Ovary (tissue), 9 donors: ENCODE measurements around the gene CYP27C1. TPM values are rescaled to one million over a fixed set of nuclear protein-coding genes. Genes with fewer than 3 reads are reported as not detected.

Experiments used
- DNase-seq, 5 donors: peaks; one replicate each; pipeline ENCODE4 v3.0.0-alpha.2; 2019 to 2020
- H3K27ac ChIP-seq, 2 donors: fragments of 200-600 bp; one replicate each; pipeline versions ENCODE4 v1.5.1 to v1.8.0; 2019 to 2022
- H3K27me3 ChIP-seq: fragments of 200-600 bp; one replicate; pipeline ENCODE4 v1.8.0; 2022
- H3K36me3 ChIP-seq: fragments of 200-600 bp; sonication (generic); one replicate; pipeline ENCODE4 v1.5.1; 2019
- H3K4me1 ChIP-seq: one replicate; pipeline ENCODE4 v1.8.1; 2013; ENCODE audit warnings: mild to moderate bottlenecking, moderate library complexity; ENCODE audit not compliant: insufficient read depth
- H3K4me3 ChIP-seq: fragments of 200-600 bp; sonication (generic); one replicate; pipeline ENCODE4 v1.5.1; 2017
- H3K9me3 ChIP-seq, 2 donors: fragments of 200-600 bp in 1 of 2; sonication (generic) in 1 of 2; one replicate each; pipeline versions ENCODE4 v1.5.1 to v1.8.1; 2013 to 2019; ENCODE audit warnings: mild to moderate bottlenecking in 1 of 2, moderate library complexity in 1 of 2
- CTCF ChIP-seq, 3 donors: fragments of 450-650 bp in 2 of 3; fragments of 200-600 bp in 1 of 3; IDR thresholded peaks; one replicate each; pipeline versions ENCODE4 v1.5.1 to v1.8.0; 2016 to 2022; ENCODE audit warnings: antibody characterized with exemption in 3 of 3, mild to moderate bottlenecking in 1 of 3
- EP300 ChIP-seq: sonication (generic); formaldehyde crosslinking; IDR thresholded peaks from one replicate; pipeline ENCODE4 v1.6.1; 2017; ENCODE audit warnings: antibody characterized with exemption
- POLR2A ChIP-seq: fragments of 450-650 bp; IDR thresholded peaks from one replicate; pipeline ENCODE4 v1.6.1; 2017; ENCODE audit warnings: antibody characterized with exemption, mild to moderate bottlenecking, moderate library complexity
- WGBS, 3 donors: extraction: QIAGEN DNeasy Blood & Tissue Kit in 1 of 3; methylation state at CpG; one replicate each; pipeline versions ENCODE4 v1.1.5 to v1.1.7; 2013 to 2017; 5-methylcytosine and 5-hydroxymethylcytosine counted together
- intact Hi-C, 4 donors: fragments of 100-400 bp; cut with DNase I; formaldehyde crosslinking; loops; one replicate each; pipeline versions ENCODE4 v1.11.0 to v1.15.1; 2022 to 2023
- polyA plus RNA-seq, 2 donors: library from polyadenylated mRNA; stranded (reverse); fragments of 200-250 nt in 1 of 2; fragments of 350-450 nt in 1 of 2; fragmentation: Illumina TruSeq in 1 of 2; extraction: RNeasy Lipid Tissue Mini Kit (QIAGEN cat#74804) in 1 of 2; gene quantifications; one replicate each; pipeline ENCODE4 v1.2.3, GENCODE V29; 2013 to 2014
- total RNA-seq, 7 donors: library from RNA; depleted of rRNA in 2 of 7; stranded (reverse); fragments of >200 nt in 2 of 7; fragmentation: NEBNext Ultra II Directional in 3 of 7; extraction: Animal tissue kit (Norgen Biotek cat#: 25700) in 3 of 7; gene quantifications; one replicate each; pipeline versions ENCODE4 v1.1.0 to v1.2.4, GENCODE V29; 2016 to 2023
- donor health status: DM: no; HTN: no; CAD: no; lungs with moderate emphysema.
- donor health status: DM: no; HTN: no; CAD: no.
- donor health status: Bipolar disorder and iron deficiency.
- donor health status: DM: yes; HTN: yes; CAD: no.
- donor health status: DM: no; HTN: no; CAD: no.
- donor health status: DM: yes; HTN: yes; CAD: no.

The CYP27C1 gene
- total and polyA plus RNA-seq, 9 donors, result 0.07 to 0.52 (median 0.17) TPM; not detected in 1

- Histone ChIP-seq H3K36me3 (no peaks in the 10 kb centered on the region), H3K4me3 (no peak overlapping the region), H3K9me3 (no peaks in the 10 kb centered on the region), H3K4me1 (no peaks in the 10 kb centered on the region), H3K27ac (no peak overlapping the region), H3K27me3 (no peaks in the 10 kb centered on the region)
- WGBS, 3 donors, result 56 to 71% (median 56%) methylated on average over 4 of the region's 4 CpGs
- TF ChIP-seq EP300 (no peak), CTCF (IDR thresholded peaks at IDR 0.05) (no peak), POLR2A (no peak)
- intact Hi-C loops, result no loop called here
- DNase-seq, result no peak
These were observed 34.4 kb downstream of the CYP27C1 start for GRCh38 chr2:127185705-127186104.

GRCh38 chr2:127185093-127185492 lies 35.0 kb downstream of the CYP27C1 start:
- no peaks in the 10 kb centered on the region for H3K27me3 ChIP-seq
- H3K4me3 ChIP-seq, result no peak overlapping the region
- no peaks in the 10 kb centered on the region for H3K36me3 ChIP-seq
- no peak for DNase-seq
- H3K4me1 ChIP-seq, result no peaks in the 10 kb centered on the region
- intact Hi-C loops, result no loop called here
- WGBS, 3 donors, result 90 to 91% (median 90%) methylated on average over 9 of the region's 9 CpGs
- TF ChIP-seq POLR2A (no peak), CTCF (IDR thresholded peaks at IDR 0.05) (no peak), EP300 (no peak)
- no peak overlapping the region for H3K27ac ChIP-seq
- H3K9me3 ChIP-seq, result no peaks in the 10 kb centered on the region

- WGBS, 3 donors, result 59 to 74% (median 64%) methylated on average over 3 of the region's 3 CpGs
- Histone ChIP-seq H3K27me3 (no peaks in the 10 kb centered on the region), H3K4me3 (no peak overlapping the region), H3K4me1 (no peaks in the 10 kb centered on the region), H3K9me3 (no peaks in the 10 kb centered on the region), H3K36me3 (no peaks in the 10 kb centered on the region), H3K27ac (no peak overlapping the region)
- intact Hi-C loops, result no loop called here
- no peak for DNase-seq
- no peak for TF ChIP-seq EP300
- no peak for TF ChIP-seq CTCF (IDR thresholded peaks at IDR 0.05)
- no peak for TF ChIP-seq POLR2A
These were observed 36.3 kb downstream of the CYP27C1 start for GRCh38 chr2:127183771-127184170.

- H3K27me3 ChIP-seq, result no peaks in the 10 kb centered on the region
- no peaks in the 10 kb centered on the region for H3K4me1 ChIP-seq
- H3K36me3 ChIP-seq, result no peaks in the 10 kb centered on the region
- intact Hi-C loops, result no loop called here
- no peak overlapping the region for H3K27ac ChIP-seq
- 89 to 92% (median 91%) methylated on average over 10 of the region's 10 CpGs for WGBS, 3 donors
- no peak for DNase-seq
- no peaks in the 10 kb centered on the region for H3K9me3 ChIP-seq
- H3K4me3 ChIP-seq, result no peak overlapping the region
- TF ChIP-seq EP300 (no peak), POLR2A (no peak), CTCF (IDR thresholded peaks at IDR 0.05) (no peak)
These were observed 37.3 kb downstream of the CYP27C1 start for GRCh38 chr2:127182626-127183458.
